ENCODE measurements around the gene AP4E1. TPM values are rescaled to one million over a fixed set of nuclear protein-coding genes. Genes with fewer than 3 reads are reported as not detected.

AP4E1 gene
- total and polyA plus RNA-seq, 2 of the 8 experiments (the other 6 are each of a cell fraction or from before 2014, with no cell fraction given) = 1.4 to 10.9 TPM

- Histone ChIP-seq H3K79me1 (ENCODE audit: low read depth, low read length) (no peaks in the 10 kb centered on the region), H3K79me2 (ENCODE audit: control insufficient read depth in 1 of 2, insufficient read depth in 2 of 2, low read length in 2 of 2) (no peaks in the 10 kb centered on the region), H4K8ac (ENCODE audit: extremely low read depth, insufficient read depth, low read length) (no peak overlapping the region), H2BK120ac (replicated peaks; ENCODE audit: low read depth, low read length) (no peak overlapping the region), H3K4ac (replicated peaks; ENCODE audit: insufficient read length, low read depth, low read length) (no peak overlapping the region), H3K4me2 (ENCODE audit: insufficient read depth in 1 of 2, low read depth in 2 of 2, low read length in 2 of 2) (no peak overlapping the region), H2AK5ac (ENCODE audit: low read depth, low read length) (no peak overlapping the region), H3K27me3 (replicated peaks in 1 of 4; ENCODE audit: control insufficient read depth in 3 of 4, extremely low read depth in 1 of 4, insufficient read depth in 3 of 4, low read length in 3 of 4) (no peaks in the 10 kb centered on the region), H3K56ac (replicated peaks; ENCODE audit: insufficient read length, low read depth, low read length) (no peak overlapping the region), H3K9ac (replicated peaks in 1 of 4; ENCODE audit: extremely low read depth in 1 of 4, low read depth in 3 of 4, low read length in 3 of 4) (no peak overlapping the region), H4K91ac (replicated peaks; ENCODE audit: insufficient read length, low read length) (no peak overlapping the region), H2BK12ac (ENCODE audit: low read depth, low read length) (no peak overlapping the region), H3K14ac (ENCODE audit: insufficient read length) (no peak overlapping the region), H2AFZ (ENCODE audit: low read length) (no peak overlapping the region), H3K4me1 (replicated peaks in 1 of 4; ENCODE audit: control insufficient read depth in 3 of 4, insufficient read depth in 4 of 4, low read length in 3 of 4) (no peaks in the 10 kb centered on the region), H3K18ac (ENCODE audit: extremely low read depth, low read length) (no peak overlapping the region), H3K23me2 (ENCODE audit: low read depth, low read length) (no peaks in the 10 kb centered on the region), H2BK20ac (ENCODE audit: low read length) (no peak overlapping the region), H3K23ac (ENCODE audit: insufficient read length) (no peak overlapping the region), H3K36me3 (ENCODE audit: control insufficient read depth in 2 of 4, insufficient read depth in 4 of 4, low read length in 3 of 4) (peaks cover 0 to 5% (median 0%) of the 10 kb centered on the region in 4 experiments; a peak in 1 of 8 replicates), H4K5ac (ENCODE audit: insufficient read length, low read depth, low read length) (no peak overlapping the region), H4K20me1 (replicated peaks in 1 of 2; ENCODE audit: control insufficient read depth in 1 of 2, insufficient read depth in 2 of 2, low read length in 2 of 2) (no peaks in the 10 kb centered on the region), H2BK15ac (ENCODE audit: low read length) (no peak overlapping the region), H2BK5ac (ENCODE audit: low read depth, low read length) (no peak overlapping the region), H3K9me3 (ENCODE audit: insufficient read depth in 2 of 2, low read depth in 1 of 2, low read length in 1 of 2) (no peaks in the 10 kb centered on the region), H3K4me3 (ENCODE audit: extremely low read depth in 1 of 4, insufficient read depth in 2 of 4, low read depth in 3 of 4, low read length in 4 of 4) (no peak overlapping the region), H3K27ac (ENCODE audit: low read depth, low read length) (no peak overlapping the region)
- WGBS, 2 experiments (ENCODE audit: extremely low coverage in 1 of 2, insufficient coverage in 1 of 2, insufficient read length in 1 of 2, insufficient replicate concordance in 2 of 2, low coverage in 1 of 2, low lambda C conversion rate in 2 of 2, missing lambda C conversion rate in 1 of 2) = 76% methylated on average over 1 of the region's 1 CpG; no CpG with 5 or more reads in 1 of the 2 experiments
- TF ChIP-seq SP2 (IDR thresholded peaks at IDR 0.05; ENCODE audit: low read length) (no peak), NRF1 (IDR thresholded peaks at IDR 0.05; ENCODE audit: low read depth, low read length) (no peak), USF2 (IDR thresholded peaks at IDR 0.05; ENCODE audit: low read length) (no peak), CTBP2 (IDR thresholded peaks at IDR 0.05; ENCODE audit: borderline replicate concordance, insufficient read depth, insufficient read length, low read length) (no peak), KDM5A (IDR thresholded peaks at IDR 0.05; ENCODE audit: low read length) (no peak), E2F6 (IDR thresholded peaks at IDR 0.05) (no peak), BRCA1 (IDR thresholded peaks at IDR 0.05; ENCODE audit: low read depth, low read length) (no peak), ATF3 (IDR thresholded peaks at IDR 0.05; ENCODE audit: insufficient read depth, low read depth, low read length) (no peak), CHD2 (IDR thresholded peaks at IDR 0.05; ENCODE audit: low read length) (no peak), JUND (IDR thresholded peaks at IDR 0.05; ENCODE audit: low read length) (no peak), TBP (IDR thresholded peaks at IDR 0.05; ENCODE audit: low read depth, low read length) (no peak), SRF (IDR thresholded peaks at IDR 0.05; ENCODE audit: low read depth, low read length) (no peak), TAF1 (IDR thresholded peaks at IDR 0.05; ENCODE audit: low read depth, low read length) (no peak)
- DNase-seq (ENCODE audit: low read depth in 1 of 2, low spot score in 2 of 2) (no peak), FAIRE-seq (no peak)
- ChIA-PET CTCF (ENCODE audit: partially characterized antibody) (no interaction called here), POLR2A (ENCODE audit: partially characterized antibody) (no interaction called here)
Observed at GRCh38 chr15:50996641-50997040, 88.2 kb downstream of the AP4E1 start.
